GM23338 (cell line): ENCODE data around the gene TRDN. TPM values are rescaled to one million over a fixed set of nuclear protein-coding genes. Genes with fewer than 3 reads are reported as not detected.

Source experiments
- ATAC-seq: fragments of 200-7000 bp; cut with Tn5 transposase; 3 replicates; pipeline ENCODE4 v1.9.1; 2020
- DNase-seq: peaks from one replicate; pipeline ENCODE4 v3.0.0-alpha.2; 2015; ENCODE audit warnings: low spot score
- H2AFZ ChIP-seq: fragments of 200-600 bp; sonication (generic); 2 replicates; pipeline ENCODE4 v1.8.0; 2016; ENCODE audit warnings: antibody characterized with exemption, mild to moderate bottlenecking, moderate library complexity
- H3F3A ChIP-seq: fragments of 200-600 bp; sonication (generic); replicated peaks from 2 replicates; pipeline ENCODE4 v1.8.0; 2017; ENCODE audit warnings: antibody characterized with exemption, mixed run types, low read depth
- H3K27ac ChIP-seq: fragments of 200-600 bp; sonication (generic); 2 replicates; pipeline ENCODE4 v1.6.1; 2016; ENCODE audit warnings: low read depth
- H3K27me3 ChIP-seq: fragments of 200-600 bp; sonication (generic); 2 replicates; pipeline ENCODE4 v1.8.0; 2016; ENCODE audit warnings: mild to moderate bottlenecking, mixed run types, moderate library complexity; ENCODE audit not compliant: insufficient read depth
- H3K36me3 ChIP-seq: fragments of 200-600 bp; sonication (generic); 2 replicates; pipeline ENCODE4 v1.8.0; 2016; ENCODE audit warnings: mild to moderate bottlenecking; ENCODE audit not compliant: insufficient read depth
- H3K4me1 ChIP-seq: fragments of 200-600 bp; sonication (generic); 2 replicates; pipeline ENCODE4 v1.8.0; 2016; ENCODE audit warnings: mild to moderate bottlenecking, moderate library complexity; ENCODE audit not compliant: insufficient read depth
- H3K4me2 ChIP-seq: fragments of 200-600 bp; sonication (generic); 2 replicates; pipeline ENCODE4 v1.7.1; 2017; ENCODE audit warnings: mixed run types
- H3K4me3 ChIP-seq: fragments of 200-600 bp; sonication (generic); 2 replicates; pipeline ENCODE4 v1.6.1; 2016; ENCODE audit warnings: mixed run types
- H3K79me2 ChIP-seq: fragments of 200-600 bp; sonication (generic); replicated peaks from 2 replicates; pipeline ENCODE4 v1.8.0; 2017; ENCODE audit warnings: mild to moderate bottlenecking; ENCODE audit not compliant: insufficient read depth
- H3K9me2 ChIP-seq: fragments of 200-600 bp; sonication (generic); 2 replicates; pipeline ENCODE4 v1.8.0; 2017; ENCODE audit not compliant: insufficient read depth
- H4K20me1 ChIP-seq: fragments of 200-600 bp; sonication (generic); replicated peaks from 2 replicates; pipeline ENCODE4 v1.8.0; 2017; ENCODE audit warnings: mild to moderate bottlenecking; ENCODE audit not compliant: insufficient read depth
- H3K27ac Mint-ChIP-seq: 2 replicates; pipeline ENCODE4 v1.8.0; 2020; ENCODE audit warnings: inconsistent platforms, mild to moderate bottlenecking, moderate library complexity, mixed read lengths
- H3K27me3 Mint-ChIP-seq: 3 replicates; pipeline ENCODE4 v1.8.0; 2022; ENCODE audit warnings: low read depth, mild to moderate bottlenecking, moderate library complexity, mixed read lengths, inconsistent platforms; ENCODE audit not compliant: insufficient read depth, poor library complexity
- H3K36me3 Mint-ChIP-seq: 3 replicates; pipeline ENCODE4 v1.8.0; 2021; ENCODE audit warnings: low read depth, mild to moderate bottlenecking, inconsistent platforms, moderate library complexity, mixed read lengths
- H3K4me1 Mint-ChIP-seq: 3 replicates; pipeline ENCODE4 v1.8.0; 2020; ENCODE audit warnings: mild to moderate bottlenecking, inconsistent platforms, mixed read lengths
- H3K4me3 Mint-ChIP-seq: 3 replicates; pipeline ENCODE4 v1.8.0; 2021; ENCODE audit warnings: moderate library complexity, mild to moderate bottlenecking, inconsistent platforms, mixed read lengths
- H3K9me3 Mint-ChIP-seq: 3 replicates; pipeline ENCODE4 v1.8.0; 2020; ENCODE audit warnings: moderate library complexity, mild to moderate bottlenecking, inconsistent platforms, mixed read lengths
- CREB1 ChIP-seq: fragments of 250-450 bp; sonication (Bioruptor Pico); IDR thresholded peaks from 2 replicates; pipeline ENCODE4 v1.5.0; 2020; ENCODE audit warnings: low read depth, mild to moderate bottlenecking, moderate library complexity
- CTCF ChIP-seq, 2 experiments: fragments of 200-600 bp in 1 of 2; sonication (generic) in 1 of 2; conservative IDR thresholded peaks; 2 replicates each; pipeline versions ENCODE4 v1.5.1 to v1.6.1; 2016 to 2017; ENCODE audit warnings: antibody characterized with exemption in 2 of 2, low read depth in 2 of 2, mild to moderate bottlenecking in 2 of 2, moderate library complexity in 1 of 2
- ETS1 ChIP-seq: IDR thresholded peaks from 2 replicates; pipeline ENCODE4 v1.6.1; 2016; ENCODE audit warnings: antibody characterized with exemption
- EZH2 ChIP-seq: fragments of 200-600 bp; sonication (generic); IDR thresholded peaks from one replicate; pipeline ENCODE4 v1.8.0; 2017; ENCODE audit warnings: antibody characterized with exemption, mild to moderate bottlenecking, low read depth; ENCODE audit not compliant: unreplicated experiment
- EZH2phosphoT487 ChIP-seq: fragments of 200-600 bp; sonication (generic); IDR thresholded peaks from one replicate; pipeline ENCODE4 v1.8.1; 2018; ENCODE audit warnings: antibody characterized with exemption; ENCODE audit not compliant: unreplicated experiment
- JUNB ChIP-seq: IDR thresholded peaks from one replicate; pipeline ENCODE4 v1.6.1; 2016; ENCODE audit warnings: antibody characterized with exemption; ENCODE audit not compliant: unreplicated experiment
- NANOG ChIP-seq: IDR thresholded peaks from 2 replicates; pipeline ENCODE4 v1.6.1; 2016; ENCODE audit warnings: antibody characterized with exemption, borderline replicate concordance
- POLR2AphosphoS5 ChIP-seq: IDR thresholded peaks from 2 replicates; pipeline ENCODE4 v1.6.1; 2016; ENCODE audit warnings: antibody characterized with exemption, low read depth
- STAT1 ChIP-seq: IDR thresholded peaks from one replicate; pipeline ENCODE4 v1.6.1; 2016; ENCODE audit warnings: antibody characterized with exemption; ENCODE audit not compliant: unreplicated experiment
- ZNF114 ChIP-seq: fragments of 250-450 bp; sonication (Bioruptor Pico); IDR thresholded peaks from 2 replicates; pipeline ENCODE4 v1.5.0; 2020; ENCODE audit warnings: mild to moderate bottlenecking, moderate library complexity
- ZNF331 ChIP-seq: fragments of 250-450 bp; sonication (Bioruptor Pico); IDR thresholded peaks from 2 replicates; pipeline ENCODE4 v1.5.0; 2020; ENCODE audit warnings: low read depth, mild to moderate bottlenecking, moderate library complexity
- polyA plus RNA-seq: library from polyadenylated mRNA; unstranded; fragments of >200 nt; fragmentation: Nextera tagmentation; extraction: Ambion mirVana; gene quantifications from 2 replicates; pipeline ENCODE4 v1.2.1, GENCODE V29; 2016
- total RNA-seq: library from RNA; depleted of rRNA; stranded (reverse); fragments of >200 nt; shearing (Covaris generic); gene quantifications from 2 replicates; pipeline ENCODE4 v1.2.3, GENCODE V29; 2014
- TF ChIP-seq, protein P1 (sequence below): IDR thresholded peaks from one replicate; pipeline ENCODE4 v1.6.1; 2018; ENCODE audit warnings: antibody characterized with exemption; ENCODE audit not compliant: unreplicated experiment
- TF ChIP-seq, protein P2 (sequence below): fragments of 250-450 bp; sonication (Bioruptor Pico); IDR thresholded peaks from 2 replicates; pipeline ENCODE4 v1.5.0; 2020; ENCODE audit warnings: mild to moderate bottlenecking, moderate library complexity

TRDN gene
- total and polyA plus RNA-seq, 2 experiments from 2014 or later, result 35.5 to 137 TPM

GRCh38 chr6:123508290-123508689 lies 128.5 kb downstream of the TRDN start:
- H3K27me3 ChIP-seq, result no peaks in the 10 kb centered on the region
- Mint-ChIP-seq H3K9me3 (no peaks in the 10 kb centered on the region), H3K27ac (no peak overlapping the region), H3K4me1 (peaks cover 6% of the 10 kb centered on the region; the same call in 2 of the 3 replicates), H3K36me3 (no peaks in the 10 kb centered on the region), H3K4me3 (no peak overlapping the region), H3K27me3 (no peaks in the 10 kb centered on the region)
- H3K36me3 ChIP-seq, result no peaks in the 10 kb centered on the region
- H3K27ac ChIP-seq, result no peak overlapping the region
- no peak for DNase-seq
- no peak overlapping the region for H2AFZ ChIP-seq
- no peak for ATAC-seq
- H3K4me1 ChIP-seq, result no peaks in the 10 kb centered on the region
- H4K20me1 ChIP-seq, result no peaks in the 10 kb centered on the region
- no peaks in the 10 kb centered on the region for H3K9me2 ChIP-seq
- no peak overlapping the region for H3K4me3 ChIP-seq
- no peaks in the 10 kb centered on the region for H3K79me2 ChIP-seq
- no peak overlapping the region for H3K4me2 ChIP-seq
- TF ChIP-seq NANOG (no peak), CTCF (conservative IDR thresholded peaks at IDR 0.05; ENCODE audit: low read depth in 2 of 2) (no peak), STAT1 (no peak), ZNF331 (CRISPR knock-in tag) (no peak), ETS1 (no peak), JUNB (no peak), CREB1 (CRISPR knock-in tag) (no peak), POLR2AphosphoS5 (no peak), EZH2 (no peak), ZNF114 (CRISPR knock-in tag) (no peak), EZH2phosphoT487 (no peak)
- TF ChIP-seq, protein P1, sequence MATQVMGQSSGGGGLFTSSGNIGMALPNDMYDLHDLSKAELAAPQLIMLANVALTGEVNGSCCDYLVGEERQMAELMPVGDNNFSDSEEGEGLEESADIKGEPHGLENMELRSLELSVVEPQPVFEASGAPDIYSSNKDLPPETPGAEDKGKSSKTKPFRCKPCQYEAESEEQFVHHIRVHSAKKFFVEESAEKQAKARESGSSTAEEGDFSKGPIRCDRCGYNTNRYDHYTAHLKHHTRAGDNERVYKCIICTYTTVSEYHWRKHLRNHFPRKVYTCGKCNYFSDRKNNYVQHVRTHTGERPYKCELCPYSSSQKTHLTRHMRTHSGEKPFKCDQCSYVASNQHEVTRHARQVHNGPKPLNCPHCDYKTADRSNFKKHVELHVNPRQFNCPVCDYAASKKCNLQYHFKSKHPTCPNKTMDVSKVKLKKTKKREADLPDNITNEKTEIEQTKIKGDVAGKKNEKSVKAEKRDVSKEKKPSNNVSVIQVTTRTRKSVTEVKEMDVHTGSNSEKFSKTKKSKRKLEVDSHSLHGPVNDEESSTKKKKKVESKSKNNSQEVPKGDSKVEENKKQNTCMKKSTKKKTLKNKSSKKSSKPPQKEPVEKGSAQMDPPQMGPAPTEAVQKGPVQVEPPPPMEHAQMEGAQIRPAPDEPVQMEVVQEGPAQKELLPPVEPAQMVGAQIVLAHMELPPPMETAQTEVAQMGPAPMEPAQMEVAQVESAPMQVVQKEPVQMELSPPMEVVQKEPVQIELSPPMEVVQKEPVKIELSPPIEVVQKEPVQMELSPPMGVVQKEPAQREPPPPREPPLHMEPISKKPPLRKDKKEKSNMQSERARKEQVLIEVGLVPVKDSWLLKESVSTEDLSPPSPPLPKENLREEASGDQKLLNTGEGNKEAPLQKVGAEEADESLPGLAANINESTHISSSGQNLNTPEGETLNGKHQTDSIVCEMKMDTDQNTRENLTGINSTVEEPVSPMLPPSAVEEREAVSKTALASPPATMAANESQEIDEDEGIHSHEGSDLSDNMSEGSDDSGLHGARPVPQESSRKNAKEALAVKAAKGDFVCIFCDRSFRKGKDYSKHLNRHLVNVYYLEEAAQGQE, result no peak
- TF ChIP-seq, protein P2, sequence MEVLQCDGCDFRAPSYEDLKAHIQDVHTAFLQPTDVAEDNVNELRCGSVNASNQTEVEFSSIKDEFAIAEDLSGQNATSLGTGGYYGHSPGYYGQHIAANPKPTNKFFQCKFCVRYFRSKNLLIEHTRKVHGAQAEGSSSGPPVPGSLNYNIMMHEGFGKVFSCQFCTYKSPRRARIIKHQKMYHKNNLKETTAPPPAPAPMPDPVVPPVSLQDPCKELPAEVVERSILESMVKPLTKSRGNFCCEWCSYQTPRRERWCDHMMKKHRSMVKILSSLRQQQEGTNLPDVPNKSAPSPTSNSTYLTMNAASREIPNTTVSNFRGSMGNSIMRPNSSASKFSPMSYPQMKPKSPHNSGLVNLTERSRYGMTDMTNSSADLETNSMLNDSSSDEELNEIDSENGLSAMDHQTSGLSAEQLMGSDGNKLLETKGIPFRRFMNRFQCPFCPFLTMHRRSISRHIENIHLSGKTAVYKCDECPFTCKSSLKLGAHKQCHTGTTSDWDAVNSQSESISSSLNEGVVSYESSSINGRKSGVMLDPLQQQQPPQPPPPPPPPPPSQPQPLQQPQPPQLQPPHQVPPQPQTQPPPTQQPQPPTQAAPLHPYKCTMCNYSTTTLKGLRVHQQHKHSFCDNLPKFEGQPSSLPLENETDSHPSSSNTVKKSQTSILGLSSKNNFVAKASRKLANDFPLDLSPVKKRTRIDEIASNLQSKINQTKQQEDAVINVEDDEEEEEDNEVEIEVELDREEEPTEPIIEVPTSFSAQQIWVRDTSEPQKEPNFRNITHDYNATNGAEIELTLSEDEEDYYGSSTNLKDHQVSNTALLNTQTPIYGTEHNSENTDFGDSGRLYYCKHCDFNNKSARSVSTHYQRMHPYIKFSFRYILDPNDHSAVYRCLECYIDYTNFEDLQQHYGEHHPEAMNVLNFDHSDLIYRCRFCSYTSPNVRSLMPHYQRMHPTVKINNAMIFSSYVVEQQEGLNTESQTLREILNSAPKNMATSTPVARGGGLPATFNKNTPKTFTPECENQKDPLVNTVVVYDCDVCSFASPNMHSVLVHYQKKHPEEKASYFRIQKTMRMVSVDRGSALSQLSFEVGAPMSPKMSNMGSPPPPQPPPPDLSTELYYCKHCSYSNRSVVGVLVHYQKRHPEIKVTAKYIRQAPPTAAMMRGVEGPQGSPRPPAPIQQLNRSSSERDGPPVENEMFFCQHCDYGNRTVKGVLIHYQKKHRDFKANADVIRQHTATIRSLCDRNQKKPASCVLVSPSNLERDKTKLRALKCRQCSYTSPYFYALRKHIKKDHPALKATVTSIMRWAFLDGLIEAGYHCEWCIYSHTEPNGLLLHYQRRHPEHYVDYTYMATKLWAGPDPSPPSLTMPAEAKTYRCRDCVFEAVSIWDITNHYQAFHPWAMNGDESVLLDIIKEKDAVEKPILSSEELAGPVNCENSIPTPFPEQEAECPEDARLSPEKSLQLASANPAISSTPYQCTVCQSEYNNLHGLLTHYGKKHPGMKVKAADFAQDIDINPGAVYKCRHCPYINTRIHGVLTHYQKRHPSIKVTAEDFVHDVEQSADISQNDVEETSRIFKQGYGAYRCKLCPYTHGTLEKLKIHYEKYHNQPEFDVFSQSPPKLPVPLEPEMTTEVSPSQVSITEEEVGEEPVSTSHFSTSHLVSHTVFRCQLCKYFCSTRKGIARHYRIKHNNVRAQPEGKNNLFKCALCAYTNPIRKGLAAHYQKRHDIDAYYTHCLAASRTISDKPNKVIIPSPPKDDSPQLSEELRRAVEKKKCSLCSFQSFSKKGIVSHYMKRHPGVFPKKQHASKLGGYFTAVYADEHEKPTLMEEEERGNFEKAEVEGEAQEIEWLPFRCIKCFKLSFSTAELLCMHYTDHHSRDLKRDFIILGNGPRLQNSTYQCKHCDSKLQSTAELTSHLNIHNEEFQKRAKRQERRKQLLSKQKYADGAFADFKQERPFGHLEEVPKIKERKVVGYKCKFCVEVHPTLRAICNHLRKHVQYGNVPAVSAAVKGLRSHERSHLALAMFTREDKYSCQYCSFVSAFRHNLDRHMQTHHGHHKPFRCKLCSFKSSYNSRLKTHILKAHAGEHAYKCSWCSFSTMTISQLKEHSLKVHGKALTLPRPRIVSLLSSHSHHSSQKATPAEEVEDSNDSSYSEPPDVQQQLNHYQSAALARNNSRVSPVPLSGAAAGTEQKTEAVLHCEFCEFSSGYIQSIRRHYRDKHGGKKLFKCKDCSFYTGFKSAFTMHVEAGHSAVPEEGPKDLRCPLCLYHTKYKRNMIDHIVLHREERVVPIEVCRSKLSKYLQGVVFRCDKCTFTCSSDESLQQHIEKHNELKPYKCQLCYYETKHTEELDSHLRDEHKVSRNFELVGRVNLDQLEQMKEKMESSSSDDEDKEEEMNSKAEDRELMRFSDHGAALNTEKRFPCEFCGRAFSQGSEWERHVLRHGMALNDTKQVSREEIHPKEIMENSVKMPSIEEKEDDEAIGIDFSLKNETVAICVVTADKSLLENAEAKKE, result no peak
- H3F3A ChIP-seq, result no peaks in the 10 kb centered on the region
